SW 1271 (cell line): ENCODE data around the gene HOXD12.

ENCODE experiments used
- DNase-seq, 2 experiments: peaks; one replicate each; lab custom pipeline; 2025; lab: John Stamatoyannopoulos, UW

The HOXD12 gene

DNA sequence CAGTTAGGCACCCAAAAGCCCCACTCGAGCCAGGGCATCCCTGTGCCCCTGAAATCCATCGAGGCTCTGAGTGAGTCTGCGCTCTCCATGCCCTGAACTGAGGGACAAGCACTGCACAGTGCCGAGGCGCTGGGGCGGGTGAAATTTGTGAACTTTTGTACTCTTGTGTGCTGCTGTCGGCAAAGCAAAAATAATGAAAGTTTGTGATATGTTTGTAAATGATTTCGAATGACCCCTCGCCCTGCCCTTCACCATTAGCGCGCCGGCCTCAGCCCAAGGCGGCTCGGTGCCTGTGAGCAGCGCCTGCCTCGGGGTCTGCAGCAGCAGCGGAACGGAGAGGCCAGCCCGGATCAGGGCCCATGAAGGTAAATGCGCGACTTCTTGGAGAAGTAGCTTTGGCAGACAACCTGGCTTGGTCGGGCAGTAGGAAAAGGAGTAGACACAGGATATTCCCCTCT is 49.9 kb downstream of the HOXD12 start:
- DNase-seq = no peak

DNA sequence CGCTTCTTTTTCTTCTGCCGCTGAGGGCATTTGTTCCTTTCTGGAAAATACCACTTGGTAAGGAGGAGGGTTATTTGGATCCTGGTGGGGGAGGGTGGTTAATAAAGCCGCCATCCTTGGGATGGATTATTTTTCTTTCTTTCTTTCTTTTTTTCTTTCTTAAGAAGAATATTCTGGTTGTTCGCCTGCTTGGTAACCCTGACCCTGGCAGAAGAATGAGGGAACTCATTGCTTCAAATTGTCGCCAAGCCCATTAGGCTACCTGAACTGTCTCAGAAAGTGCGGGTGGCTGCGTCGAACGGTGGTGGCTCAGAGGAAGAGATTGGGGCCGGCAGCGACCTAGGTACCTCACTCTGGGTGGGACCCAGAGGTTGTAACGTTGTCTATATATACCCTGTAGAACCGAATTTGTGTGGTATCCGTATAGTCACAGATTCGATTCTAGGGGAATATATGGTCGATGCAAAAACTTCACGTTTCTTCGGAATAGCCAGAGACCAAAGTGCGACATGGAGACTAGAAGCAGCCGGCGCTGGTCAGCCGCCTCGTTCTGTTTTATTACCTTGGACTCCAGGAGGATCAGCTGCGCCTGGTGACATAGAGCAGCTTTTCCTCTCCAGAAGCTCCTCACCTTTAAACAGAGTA is 50.5 kb downstream of the HOXD12 start:
- no peak for DNase-seq

DNA sequence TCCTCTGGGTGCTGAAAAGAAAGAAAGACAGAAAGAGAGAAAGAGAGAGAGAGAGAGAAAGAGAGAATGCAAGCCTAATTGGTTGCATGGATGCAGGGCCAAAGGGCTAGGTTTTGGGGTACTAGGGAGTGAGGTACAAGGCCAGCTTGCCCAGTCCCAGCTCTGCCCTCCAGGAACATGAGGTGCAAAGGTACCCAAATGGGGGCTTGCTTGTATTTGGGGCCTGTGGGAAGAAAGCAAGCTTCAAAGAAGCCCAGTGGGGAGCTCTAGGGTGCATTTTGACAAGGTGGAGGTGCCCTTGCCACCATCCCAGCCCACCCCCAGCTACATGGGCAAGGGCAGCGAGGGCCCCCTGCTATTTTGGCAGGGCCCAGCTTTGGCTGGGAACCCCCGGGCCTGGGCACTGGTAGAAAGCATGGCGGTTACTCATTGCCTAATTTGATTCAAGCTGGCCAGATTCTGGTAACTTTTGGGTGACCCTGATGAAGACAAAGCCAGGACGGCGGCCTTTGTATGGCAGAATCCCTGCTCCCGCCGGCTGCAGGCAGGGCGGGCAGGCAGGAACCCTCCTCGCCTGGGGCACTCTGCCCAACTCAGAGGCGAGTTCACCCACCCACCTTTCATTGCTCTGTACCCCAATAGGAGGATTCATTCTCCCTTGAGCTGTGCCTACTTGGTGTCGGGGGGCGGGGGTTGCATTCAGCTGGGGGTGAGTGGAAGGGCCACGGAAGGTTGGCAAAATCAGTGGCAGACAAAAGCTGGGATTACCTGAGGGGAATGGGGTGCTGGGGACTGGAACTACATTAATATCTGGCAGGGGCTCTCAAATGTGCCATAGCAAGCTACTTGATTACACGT is 51.2 kb downstream of the HOXD12 start:
- DNase-seq = no peak

DNA sequence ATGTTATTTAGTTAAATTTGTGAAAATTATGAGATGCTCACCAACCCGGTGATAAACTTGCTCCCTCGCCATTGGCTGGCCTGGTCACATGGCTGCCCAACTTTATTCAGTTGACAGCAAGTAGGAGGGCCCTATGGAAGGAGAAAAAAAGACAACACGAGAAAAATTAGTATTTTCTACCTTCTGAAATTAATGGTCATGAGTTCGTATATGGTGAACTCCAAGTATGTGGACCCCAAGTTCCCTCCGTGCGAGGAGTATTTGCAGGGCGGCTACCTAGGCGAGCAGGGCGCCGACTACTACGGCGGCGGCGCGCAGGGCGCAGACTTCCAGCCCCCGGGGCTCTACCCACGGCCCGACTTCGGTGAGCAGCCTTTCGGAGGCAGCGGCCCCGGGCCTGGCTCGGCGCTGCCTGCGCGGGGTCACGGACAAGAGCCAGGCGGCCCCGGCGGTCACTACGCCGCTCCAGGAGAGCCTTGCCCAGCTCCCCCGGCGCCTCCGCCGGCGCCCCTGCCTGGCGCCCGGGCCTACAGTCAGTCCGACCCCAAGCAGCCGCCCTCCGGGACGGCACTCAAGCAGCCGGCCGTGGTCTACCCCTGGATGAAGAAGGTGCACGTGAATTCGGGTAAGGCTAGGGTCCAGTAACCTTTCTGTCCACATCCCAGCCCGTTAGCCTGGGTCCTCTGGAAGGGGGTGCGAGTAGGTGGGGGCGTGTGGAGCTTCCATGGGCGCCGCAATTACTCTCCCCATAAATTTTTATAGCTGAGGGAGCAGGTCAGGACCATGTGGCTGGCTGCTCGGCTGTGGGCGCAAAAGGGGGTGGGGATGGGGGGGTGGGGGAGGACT is 52.1 kb downstream of the HOXD12 start, which contains the start of gene HOXD4:
Gene HOXD4, plus strand, starts transcription at position 109 of the 846 bp plus-strand sequence. Its CDS starts 84 bp downstream, at position 193.
- no peak for DNase-seq
